DOHH2 (cell line): ENCODE measurements around the gene HDAC4.

ENCODE experiments used
- H3F3A ChIP-seq: fragments of 200-600 bp; sonication (generic), shearing (Covaris generic); 2 replicates; pipeline ENCODE4 v1.6.0; 2016; ENCODE audit warnings: antibody characterized with exemption, mild to moderate bottlenecking; ENCODE audit not compliant: control insufficient read depth, insufficient read depth
- H3K27ac ChIP-seq: fragments of 200-600 bp; sonication (generic); 2 replicates; pipeline ENCODE4 v1.5.1; 2014; ENCODE audit warnings: low read depth, mild to moderate bottlenecking, low read length, moderate library complexity
- H3K27me3 ChIP-seq: fragments of 200-600 bp; sonication (generic); 2 replicates; pipeline ENCODE4 v1.6.1; 2014; ENCODE audit warnings: mild to moderate bottlenecking, low read length, mixed read lengths; ENCODE audit not compliant: control insufficient read depth
- H3K36me3 ChIP-seq: fragments of 200-600 bp; sonication (generic); 2 replicates; pipeline ENCODE4 v1.6.1; 2014; ENCODE audit warnings: mild to moderate bottlenecking, low read length, moderate library complexity, mixed read lengths; ENCODE audit not compliant: control insufficient read depth
- H3K4me1 ChIP-seq: fragments of 200-600 bp; sonication (generic); 2 replicates; pipeline ENCODE4 v1.6.1; 2014; ENCODE audit warnings: mild to moderate bottlenecking, low read length, mixed read lengths; ENCODE audit not compliant: control insufficient read depth
- H3K4me2 ChIP-seq: fragments of 200-600 bp; sonication (generic); 2 replicates; pipeline ENCODE4 v1.6.0; 2014; ENCODE audit warnings: mild to moderate bottlenecking, low read length, moderate library complexity
- H3K4me3 ChIP-seq: fragments of 200-600 bp; sonication (generic); 2 replicates; pipeline ENCODE4 v1.5.1; 2014; ENCODE audit warnings: mild to moderate bottlenecking, low read length, mixed read lengths
- H3K79me2 ChIP-seq: fragments of 200-600 bp; sonication (generic); 2 replicates; pipeline ENCODE4 v1.6.1; 2014; ENCODE audit warnings: mild to moderate bottlenecking, low read length, mixed read lengths; ENCODE audit not compliant: control insufficient read depth
- H3K9me2 ChIP-seq: fragments of 200-600 bp; sonication (generic); replicated peaks from 2 replicates; pipeline ENCODE4 v1.6.1; 2014; ENCODE audit warnings: mild to moderate bottlenecking, low read length, mixed read lengths; ENCODE audit not compliant: control insufficient read depth
- H3K9me3 ChIP-seq: fragments of 200-600 bp; sonication (generic); 2 replicates; pipeline ENCODE4 v1.6.1; 2014; ENCODE audit warnings: antibody characterized with exemption, low read length, mixed read lengths; ENCODE audit not compliant: control insufficient read depth, insufficient read depth
- H4K20me1 ChIP-seq: fragments of 200-600 bp; sonication (generic); 2 replicates; pipeline ENCODE4 v1.6.0; 2014; ENCODE audit warnings: low read depth, mild to moderate bottlenecking, antibody characterized with exemption, low read length, moderate library complexity; ENCODE audit not compliant: control insufficient read depth, insufficient read depth
- EZH2phosphoT487 ChIP-seq: fragments of 200-600 bp; sonication (generic); IDR thresholded peaks from 2 replicates; pipeline ENCODE4 v1.6.1; 2017; ENCODE audit warnings: borderline replicate concordance, mild to moderate bottlenecking, antibody characterized with exemption, low read length, moderate library complexity, mixed read lengths
- TF ChIP-seq, protein P1 (sequence below): fragments of 200-600 bp; sonication (generic); IDR thresholded peaks from one replicate; pipeline ENCODE4 v1.5.1; 2014; ENCODE audit warnings: antibody characterized with exemption, mild to moderate bottlenecking, low read depth, low read length; ENCODE audit not compliant: poor library complexity, severe bottlenecking

The HDAC4 gene

DNA sequence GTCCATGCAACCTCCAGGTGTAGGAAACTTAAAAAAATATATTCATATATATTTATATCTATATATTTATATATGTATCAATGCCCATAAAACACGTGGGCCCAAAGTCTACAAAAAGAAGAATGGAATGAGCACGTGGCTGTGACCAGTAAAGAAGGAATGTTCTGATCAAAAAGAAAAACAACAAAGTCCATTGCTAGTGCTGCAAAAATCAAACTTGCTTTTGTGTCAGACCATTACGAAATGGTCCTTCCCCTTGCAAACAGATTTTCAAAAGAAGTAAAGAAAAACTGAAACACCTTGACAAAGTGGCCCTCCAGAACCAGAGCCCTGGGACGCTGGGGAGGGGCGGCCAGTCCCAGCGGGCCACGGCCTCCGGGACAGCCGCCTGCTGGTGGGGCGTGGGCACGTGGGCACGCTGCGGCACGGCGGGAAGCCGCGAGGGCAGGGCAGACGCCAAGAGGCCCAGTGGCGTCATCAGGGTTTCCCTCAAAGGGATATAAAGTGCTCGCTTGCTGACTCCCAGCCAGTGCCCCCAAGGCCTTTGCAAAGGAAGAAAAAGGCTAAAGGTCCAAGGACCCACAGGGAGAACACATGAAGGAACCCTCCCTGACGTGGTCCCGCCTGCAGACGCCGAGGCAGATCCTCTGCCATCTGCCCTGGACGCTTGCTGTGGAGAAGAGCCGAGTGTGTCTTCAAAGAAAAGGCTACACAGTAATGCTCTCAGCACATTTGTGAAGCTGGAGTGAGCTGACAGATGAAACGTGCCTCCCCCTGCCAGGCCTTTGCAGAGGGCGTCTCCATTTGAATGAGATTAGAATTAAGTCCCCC lies 351.2 kb downstream of the HDAC4 start:
- no peaks in the 10 kb centered on the region for H3K9me3 ChIP-seq
- H3K27me3 ChIP-seq: no peaks in the 10 kb centered on the region
- TF ChIP-seq, protein P1, sequence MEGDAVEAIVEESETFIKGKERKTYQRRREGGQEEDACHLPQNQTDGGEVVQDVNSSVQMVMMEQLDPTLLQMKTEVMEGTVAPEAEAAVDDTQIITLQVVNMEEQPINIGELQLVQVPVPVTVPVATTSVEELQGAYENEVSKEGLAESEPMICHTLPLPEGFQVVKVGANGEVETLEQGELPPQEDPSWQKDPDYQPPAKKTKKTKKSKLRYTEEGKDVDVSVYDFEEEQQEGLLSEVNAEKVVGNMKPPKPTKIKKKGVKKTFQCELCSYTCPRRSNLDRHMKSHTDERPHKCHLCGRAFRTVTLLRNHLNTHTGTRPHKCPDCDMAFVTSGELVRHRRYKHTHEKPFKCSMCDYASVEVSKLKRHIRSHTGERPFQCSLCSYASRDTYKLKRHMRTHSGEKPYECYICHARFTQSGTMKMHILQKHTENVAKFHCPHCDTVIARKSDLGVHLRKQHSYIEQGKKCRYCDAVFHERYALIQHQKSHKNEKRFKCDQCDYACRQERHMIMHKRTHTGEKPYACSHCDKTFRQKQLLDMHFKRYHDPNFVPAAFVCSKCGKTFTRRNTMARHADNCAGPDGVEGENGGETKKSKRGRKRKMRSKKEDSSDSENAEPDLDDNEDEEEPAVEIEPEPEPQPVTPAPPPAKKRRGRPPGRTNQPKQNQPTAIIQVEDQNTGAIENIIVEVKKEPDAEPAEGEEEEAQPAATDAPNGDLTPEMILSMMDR: no peak
- no peak for TF ChIP-seq EZH2phosphoT487
- H3F3A ChIP-seq: no peaks in the 10 kb centered on the region
- no peaks in the 10 kb centered on the region for H3K4me1 ChIP-seq
- no peaks in the 10 kb centered on the region for H3K9me2 ChIP-seq
- no peaks in the 10 kb centered on the region for H3K79me2 ChIP-seq
- no peak overlapping the region for H3K4me2 ChIP-seq
- H3K27ac ChIP-seq: no peak overlapping the region
- no peak overlapping the region for H3K4me3 ChIP-seq
- no peaks in the 10 kb centered on the region for H4K20me1 ChIP-seq
- H3K36me3 ChIP-seq: no peaks in the 10 kb centered on the region

DNA sequence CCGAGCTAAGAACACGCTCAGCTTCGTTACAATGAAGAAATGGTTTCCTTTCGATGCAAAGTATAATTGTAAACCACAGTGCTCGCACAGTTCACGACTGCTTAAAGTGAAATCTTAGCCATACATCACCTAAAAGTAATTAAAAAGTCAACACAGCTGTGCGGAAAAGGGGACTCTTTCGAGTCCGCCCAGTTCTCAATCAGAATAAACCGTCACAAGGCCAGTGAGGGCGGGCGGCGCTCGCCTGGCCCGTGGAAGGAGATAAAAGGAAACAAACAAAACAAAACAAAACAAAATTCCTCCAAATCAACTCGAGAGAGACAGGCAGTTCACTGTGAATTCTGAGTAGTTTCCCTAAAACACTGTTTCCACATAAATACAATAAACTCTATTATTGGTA lies 352.1 kb downstream of the HDAC4 start:
- Histone ChIP-seq H3K27me3 (no peaks in the 10 kb centered on the region), H3K9me2 (no peaks in the 10 kb centered on the region), H3K79me2 (no peaks in the 10 kb centered on the region), H4K20me1 (no peaks in the 10 kb centered on the region), H3K4me2 (no peak overlapping the region), H3F3A (no peaks in the 10 kb centered on the region), H3K27ac (no peak overlapping the region), H3K4me1 (no peaks in the 10 kb centered on the region), H3K9me3 (no peaks in the 10 kb centered on the region), H3K4me3 (no peak overlapping the region), H3K36me3 (no peaks in the 10 kb centered on the region)
- TF ChIP-seq, protein P1: no peak
- TF ChIP-seq EZH2phosphoT487: no peak

DNA sequence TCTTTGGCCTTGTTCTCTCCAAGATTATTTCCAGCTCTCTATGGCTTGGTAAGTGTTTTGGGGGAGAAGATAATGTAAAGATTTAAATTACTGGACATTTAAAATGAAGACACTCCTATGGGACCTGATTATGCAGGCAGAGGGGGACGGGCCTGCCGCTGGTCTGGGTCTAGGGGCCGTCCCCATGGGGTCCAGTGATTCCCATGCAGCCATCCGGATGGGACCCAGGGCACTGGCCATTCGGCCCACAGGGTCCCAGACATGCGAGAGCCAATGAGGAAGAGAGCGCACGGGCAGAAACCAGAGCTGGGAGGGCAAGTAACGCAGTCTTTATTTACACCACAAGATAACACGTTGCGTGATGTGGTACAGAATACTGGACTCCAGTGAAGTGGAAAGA lies 353.0 kb downstream of the HDAC4 start:
- no peak overlapping the region for H3K27ac ChIP-seq
- H3F3A ChIP-seq: no peaks in the 10 kb centered on the region
- no peak overlapping the region for H3K4me2 ChIP-seq
- TF ChIP-seq, protein P1: no peak
- TF ChIP-seq EZH2phosphoT487: no peak
- no peaks in the 10 kb centered on the region for H4K20me1 ChIP-seq
- H3K9me2 ChIP-seq: no peaks in the 10 kb centered on the region
- H3K79me2 ChIP-seq: no peaks in the 10 kb centered on the region
- no peaks in the 10 kb centered on the region for H3K9me3 ChIP-seq
- no peaks in the 10 kb centered on the region for H3K27me3 ChIP-seq
- H3K4me3 ChIP-seq: no peak overlapping the region
- H3K36me3 ChIP-seq: no peaks in the 10 kb centered on the region
- no peaks in the 10 kb centered on the region for H3K4me1 ChIP-seq
